Upper lobe of left lung (tissue), 6 donors: ENCODE measurements around the gene OR9Q2. TPM values are rescaled to one million over a fixed set of nuclear protein-coding genes. Genes with fewer than 3 reads are reported as not detected.

ENCODE experiments used
- ATAC-seq, 2 donors: fragments of 200-7000 bp; cut with Tn5 transposase; one replicate each; pipeline ENCODE4 v1.9.1; 2022; ENCODE audit warnings: mild to moderate bottlenecking in 2 of 2, moderate library complexity in 2 of 2; ENCODE audit not compliant: low FRiP score in 2 of 2
- DNase-seq, 2 donors: peaks; one replicate each; pipeline ENCODE4 v3.0.0-alpha.2; 2019 to 2020
- H3K27ac ChIP-seq, 4 donors: fragments of 200-600 bp; sonication (generic); one replicate each; pipeline ENCODE4 v1.5.1; 2016 to 2019
- H3K27me3 ChIP-seq, 4 donors: fragments of 200-600 bp; sonication (generic); one replicate each; pipeline ENCODE4 v1.5.1; 2017 to 2019
- H3K36me3 ChIP-seq, 4 donors: fragments of 200-600 bp; sonication (generic); one replicate each; pipeline ENCODE4 v1.5.1; 2016 to 2019
- H3K4me1 ChIP-seq, 4 donors: fragments of 200-600 bp; sonication (generic); one replicate each; pipeline ENCODE4 v1.5.1; 2018 to 2019
- H3K4me3 ChIP-seq, 4 donors: fragments of 200-600 bp; sonication (generic); one replicate each; pipeline ENCODE4 v1.5.1; 2017 to 2019; ENCODE audit warnings: mild to moderate bottlenecking in 2 of 4, moderate library complexity in 1 of 4
- H3K9me3 ChIP-seq, 4 donors: fragments of 200-600 bp; sonication (generic); one replicate each; pipeline ENCODE4 v1.5.1; 2018 to 2019
- EP300 ChIP-seq, 4 donors: sonication (generic); formaldehyde crosslinking; IDR thresholded peaks; one replicate each; pipeline ENCODE4 v1.5.1; 2017; ENCODE audit warnings: antibody characterized with exemption in 4 of 4, control low read depth in 2 of 4
- POLR2A ChIP-seq, 4 donors: fragments of 450-650 bp; IDR thresholded peaks; one replicate each; pipeline ENCODE4 v1.5.1; 2016 to 2017; ENCODE audit warnings: antibody characterized with exemption in 4 of 4, mild to moderate bottlenecking in 2 of 4
- POLR2AphosphoS5 ChIP-seq, 2 donors: sonication (generic); formaldehyde crosslinking; IDR thresholded peaks; one replicate each; pipeline ENCODE4 v1.5.1; 2017; ENCODE audit warnings: antibody characterized with exemption in 2 of 2
- WGBS, 2 donors: methylation state at CpG; one replicate each; pipeline ENCODE4 v1.1.5; 2017 to 2018; 5-methylcytosine and 5-hydroxymethylcytosine counted together
- total RNA-seq, 6 donors: library from RNA; depleted of rRNA in 4 of 6; stranded (reverse); fragments of >200 nt in 4 of 6; gene quantifications; one replicate each; pipeline versions ENCODE4 v1.1.0 to v1.2.1, GENCODE V29; 2016 to 2021
- TF ChIP-seq, protein P1 (sequence below), 6 experiments: fragments of 450-650 bp in 4 of 6; fragments of 200-600 bp in 2 of 6; sonication (generic) in 2 of 6; IDR thresholded peaks; one replicate each; pipeline ENCODE4 v1.5.1; 2016 to 2019; ENCODE audit warnings: antibody characterized with exemption in 6 of 6
- donor health status: DM: no; HTN: no; CAD: no; lungs with moderate emphysema.
- donor health status: DM: no; HTN: yes; CAD: no; lungs with severe emphysema.

The OR9Q2 gene
- total RNA-seq, 6 donors from 2014 or later: not detected

DNA sequence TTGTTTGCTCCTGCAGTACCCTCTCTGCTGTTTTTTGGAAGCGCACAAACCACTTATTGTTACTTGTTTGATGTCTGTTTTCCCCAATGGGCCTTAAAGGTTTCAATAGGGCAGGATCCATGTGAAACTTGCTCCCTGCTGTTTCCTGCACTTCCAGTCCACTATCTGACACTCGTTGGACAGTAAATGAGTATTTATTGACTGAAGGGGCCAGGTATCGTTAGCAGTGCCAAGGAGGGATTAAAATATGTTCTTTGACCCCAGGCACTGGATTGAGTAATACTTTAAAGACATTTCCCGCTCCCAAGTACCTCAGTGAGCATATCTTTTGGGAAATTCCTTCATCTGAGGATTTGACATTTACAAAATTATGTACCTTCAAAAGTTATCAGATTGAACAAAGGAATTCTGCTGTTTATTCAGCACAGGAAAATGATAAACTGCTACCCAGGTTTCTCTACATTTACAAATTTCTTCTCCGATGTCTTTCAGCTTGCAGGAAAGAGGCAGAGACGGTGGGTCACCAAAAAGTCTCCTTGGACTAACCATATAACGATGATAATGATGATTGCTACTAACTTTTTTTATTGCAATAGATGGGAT is 23.3 kb upstream of the OR9Q2 start:
- no peak overlapping the region for H3K4me3 ChIP-seq
- 70 to 74% methylated on average over 7 of the region's 7 CpGs for WGBS, 2 donors
- no peaks in the 10 kb centered on the region for H3K27me3 ChIP-seq
- no peaks in the 10 kb centered on the region for H3K4me1 ChIP-seq
- no peak for DNase-seq
- H3K9me3 ChIP-seq: no peaks in the 10 kb centered on the region
- no peak for ATAC-seq
- no peaks in the 10 kb centered on the region for H3K36me3 ChIP-seq
- no peak for TF ChIP-seq EP300 (IDR thresholded peaks at IDR 0.05)
- TF ChIP-seq POLR2A (IDR thresholded peaks at IDR 0.05): no peak
- TF ChIP-seq POLR2AphosphoS5 (IDR thresholded peaks at IDR 0.05): no peak
- TF ChIP-seq, protein P1, sequence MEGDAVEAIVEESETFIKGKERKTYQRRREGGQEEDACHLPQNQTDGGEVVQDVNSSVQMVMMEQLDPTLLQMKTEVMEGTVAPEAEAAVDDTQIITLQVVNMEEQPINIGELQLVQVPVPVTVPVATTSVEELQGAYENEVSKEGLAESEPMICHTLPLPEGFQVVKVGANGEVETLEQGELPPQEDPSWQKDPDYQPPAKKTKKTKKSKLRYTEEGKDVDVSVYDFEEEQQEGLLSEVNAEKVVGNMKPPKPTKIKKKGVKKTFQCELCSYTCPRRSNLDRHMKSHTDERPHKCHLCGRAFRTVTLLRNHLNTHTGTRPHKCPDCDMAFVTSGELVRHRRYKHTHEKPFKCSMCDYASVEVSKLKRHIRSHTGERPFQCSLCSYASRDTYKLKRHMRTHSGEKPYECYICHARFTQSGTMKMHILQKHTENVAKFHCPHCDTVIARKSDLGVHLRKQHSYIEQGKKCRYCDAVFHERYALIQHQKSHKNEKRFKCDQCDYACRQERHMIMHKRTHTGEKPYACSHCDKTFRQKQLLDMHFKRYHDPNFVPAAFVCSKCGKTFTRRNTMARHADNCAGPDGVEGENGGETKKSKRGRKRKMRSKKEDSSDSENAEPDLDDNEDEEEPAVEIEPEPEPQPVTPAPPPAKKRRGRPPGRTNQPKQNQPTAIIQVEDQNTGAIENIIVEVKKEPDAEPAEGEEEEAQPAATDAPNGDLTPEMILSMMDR (IDR thresholded peaks at IDR 0.05): no peak
- no peak overlapping the region for H3K27ac ChIP-seq

DNA sequence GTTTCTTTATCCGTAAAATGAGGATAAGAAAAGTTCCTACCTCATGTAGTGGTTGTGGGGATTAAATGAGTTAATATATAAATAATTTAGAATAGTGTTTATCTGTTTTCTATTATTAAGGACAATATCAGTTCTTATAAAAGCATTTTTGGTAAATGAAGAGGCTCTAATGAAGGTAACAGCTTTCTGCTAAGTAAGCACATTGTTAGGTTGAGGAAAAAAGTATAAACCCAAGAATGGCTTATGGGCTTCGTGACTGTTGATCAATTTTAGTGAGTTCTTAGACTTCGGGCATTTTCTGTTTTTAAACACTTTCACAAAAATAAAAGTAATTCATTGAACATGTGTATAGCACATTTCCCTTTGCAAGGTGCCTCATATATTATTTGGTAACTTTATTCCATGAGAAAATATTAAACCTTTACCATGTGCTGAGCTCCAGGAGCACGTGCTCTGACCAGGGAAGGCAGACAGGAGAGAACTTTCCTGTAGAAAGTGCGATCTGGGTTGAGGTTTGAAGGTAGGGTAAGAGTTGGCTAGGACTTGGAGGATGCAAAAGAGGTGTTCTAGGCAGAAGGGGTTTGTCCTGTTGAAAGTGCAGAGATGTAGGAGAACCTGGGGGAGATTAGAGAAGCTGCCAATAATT is 11.3 kb upstream of the OR9Q2 start:
- ATAC-seq (no peak), DNase-seq (no peak)
- H3K36me3 ChIP-seq: no peaks in the 10 kb centered on the region
- no peaks in the 10 kb centered on the region for H3K4me1 ChIP-seq
- H3K27ac ChIP-seq: no peak overlapping the region
- TF ChIP-seq EP300 (IDR thresholded peaks at IDR 0.05) (no peak), POLR2A (IDR thresholded peaks at IDR 0.05) (no peak), POLR2AphosphoS5 (IDR thresholded peaks at IDR 0.05) (no peak)
- TF ChIP-seq, protein P1 (IDR thresholded peaks at IDR 0.05): no peak
- no peak overlapping the region for H3K4me3 ChIP-seq
- no peaks in the 10 kb centered on the region for H3K9me3 ChIP-seq
- no peaks in the 10 kb centered on the region for H3K27me3 ChIP-seq
- 83 to 84% methylated on average over 5 of the region's 5 CpGs for WGBS, 2 donors

DNA sequence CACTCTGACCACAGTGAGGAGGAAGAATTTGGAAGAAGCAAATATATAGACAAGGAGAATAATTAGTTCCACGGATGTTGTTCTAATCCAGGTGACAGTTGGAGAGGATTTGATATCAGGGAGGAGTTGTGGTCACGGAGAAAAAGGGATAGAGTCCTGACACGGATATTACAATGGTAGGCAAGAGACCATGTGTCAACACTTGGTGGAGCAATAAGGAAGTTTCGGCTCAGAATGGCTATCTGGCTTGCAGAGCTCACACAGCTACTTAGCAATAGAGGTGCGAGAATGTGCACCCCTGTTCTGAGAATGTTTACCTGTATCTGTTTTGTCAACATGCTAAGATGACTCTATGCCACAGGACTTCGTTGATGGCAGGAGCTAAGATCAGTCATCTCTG is 10.4 kb upstream of the OR9Q2 start:
- no peak for ATAC-seq
- WGBS, 2 donors: 82 to 85% methylated on average over 6 of the region's 6 CpGs
- H3K36me3 ChIP-seq: no peaks in the 10 kb centered on the region

GRCh38 chr11:58179648-58180047 is 9.2 kb upstream of the OR9Q2 start:
- TF ChIP-seq POLR2AphosphoS5 (IDR thresholded peaks at IDR 0.05) (no peak), POLR2A (IDR thresholded peaks at IDR 0.05) (no peak), EP300 (IDR thresholded peaks at IDR 0.05) (no peak)
- TF ChIP-seq, protein P1 (IDR thresholded peaks at IDR 0.05): no peak
- no peaks in the 10 kb centered on the region for H3K36me3 ChIP-seq
- ATAC-seq: no peak

More for the DNA sequence above, 10.4 kb upstream of the OR9Q2 start:
- no peak for DNase-seq
- Histone ChIP-seq H3K4me1 (no peaks in the 10 kb centered on the region), H3K27me3 (no peaks in the 10 kb centered on the region), H3K27ac (no peak overlapping the region), H3K9me3 (no peaks in the 10 kb centered on the region), H3K4me3 (no peak overlapping the region)
- TF ChIP-seq POLR2AphosphoS5 (IDR thresholded peaks at IDR 0.05) (no peak), POLR2A (IDR thresholded peaks at IDR 0.05) (no peak), EP300 (IDR thresholded peaks at IDR 0.05) (no peak)
- TF ChIP-seq, protein P1 (IDR thresholded peaks at IDR 0.05): no peak

DNA sequence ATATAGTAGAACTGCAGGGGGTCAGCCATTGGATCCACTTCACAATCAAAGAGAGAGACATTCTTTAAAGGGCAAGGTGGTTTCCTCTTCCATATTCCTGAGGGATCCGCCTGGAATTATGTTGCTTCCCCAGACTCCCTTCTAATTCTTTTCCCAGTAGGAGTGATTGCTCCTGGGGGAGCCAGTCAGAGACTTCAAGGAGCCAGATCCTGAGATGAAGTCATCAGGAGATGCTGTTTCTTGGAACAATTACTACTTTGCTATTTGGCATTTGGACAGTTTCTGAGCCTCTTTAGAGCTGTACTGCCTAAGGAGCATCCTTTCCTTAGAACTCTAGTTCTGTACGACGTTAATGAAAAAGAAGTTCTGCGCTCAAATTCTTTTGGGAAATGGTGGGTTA is 1.9 kb upstream of the OR9Q2 start:
- H3K36me3 ChIP-seq: no peaks in the 10 kb centered on the region

More at GRCh38 chr11:58179648-58180047, 9.2 kb upstream of the OR9Q2 start:
- H3K27me3 ChIP-seq: no peaks in the 10 kb centered on the region
- DNase-seq: no peak
- WGBS, 2 donors: 82 to 89% methylated on average over 7 of the region's 7 CpGs
- no peak overlapping the region for H3K4me3 ChIP-seq
- H3K4me1 ChIP-seq: no peaks in the 10 kb centered on the region
- no peaks in the 10 kb centered on the region for H3K9me3 ChIP-seq
- no peak overlapping the region for H3K27ac ChIP-seq

More for the DNA sequence above, 1.9 kb upstream of the OR9Q2 start:
- H3K4me3 ChIP-seq: no peak overlapping the region
- H3K9me3 ChIP-seq: no peaks in the 10 kb centered on the region
- DNase-seq (no peak), ATAC-seq (no peak)
- no peak overlapping the region for H3K27ac ChIP-seq
- no peaks in the 10 kb centered on the region for H3K4me1 ChIP-seq
- no peaks in the 10 kb centered on the region for H3K27me3 ChIP-seq
- 93 to 96% methylated on average over 4 of the region's 4 CpGs for WGBS, 2 donors
- TF ChIP-seq POLR2A (IDR thresholded peaks at IDR 0.05) (no peak), EP300 (IDR thresholded peaks at IDR 0.05) (no peak)
- TF ChIP-seq, protein P1 (IDR thresholded peaks at IDR 0.05): no peak
